ENCODE results near the gene CABP4.
"Not testable (repeated sequence)": the region's sequence is repeated elsewhere in the genome, so short reads cannot be mapped to it uniquely, and the experiment has no call there.

Gene CABP4

DNA sequence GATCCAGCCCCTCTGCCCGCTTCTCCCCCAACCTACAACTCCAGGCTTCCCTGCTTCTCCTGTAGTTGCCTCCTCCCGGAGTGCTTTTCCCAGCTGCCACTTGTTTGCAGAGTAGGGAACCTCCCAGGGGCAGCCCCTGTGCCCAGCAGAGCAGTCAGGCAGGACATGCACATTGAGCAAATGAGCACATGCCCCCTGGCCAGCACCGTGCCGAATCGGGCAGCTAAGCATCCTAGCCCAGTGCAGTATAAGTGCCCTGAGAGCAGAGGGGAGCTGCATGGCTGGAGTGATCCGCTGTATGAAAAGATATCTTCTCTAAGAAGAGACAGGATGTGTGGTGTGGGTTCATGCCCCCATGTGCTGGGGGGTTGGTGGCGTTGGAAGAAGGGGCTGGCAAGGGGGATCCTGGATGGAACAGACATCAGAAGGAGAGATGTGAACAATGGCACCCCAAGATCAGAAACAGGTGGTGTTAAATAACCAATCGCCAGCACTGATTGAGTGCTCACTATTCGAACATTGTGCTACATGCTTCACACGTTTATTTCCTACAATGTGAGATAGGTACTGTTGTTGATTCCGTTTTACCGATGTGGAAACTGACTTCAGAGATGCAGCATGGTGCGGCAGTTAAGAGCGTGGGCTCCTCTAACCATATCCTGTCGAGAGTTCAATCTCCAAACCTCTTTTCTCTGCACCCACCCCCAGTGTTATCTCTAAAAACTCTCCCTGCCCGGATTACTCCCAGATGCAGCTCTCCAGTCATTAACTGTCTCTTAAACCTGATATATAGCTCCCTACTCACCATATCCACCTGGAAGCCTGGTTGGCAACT lies 28.9 kb downstream of the CABP4 start:
- Histone ChIP-seq H4K8ac (ENCODE audit: low read length) (no peak overlapping the region), H3K4me3 (ENCODE audit: insufficient read depth in 1 of 2, low read depth in 1 of 2, low read length in 2 of 2) (peak overlapping the region in 1 of 2 experiments; percentile 82), H3K4me1 (ENCODE audit: control insufficient read depth, insufficient read depth, low read depth, low read length) (peaks cover 19% of the 10 kb centered on the region), H3K27me3 (ENCODE audit: control insufficient read depth in 1 of 2, insufficient read depth in 1 of 2, low read length in 2 of 2) (no peaks in the 10 kb centered on the region), H3K18ac (ENCODE audit: low read depth in 1 of 2, low read length in 2 of 2) (no peak overlapping the region), H2AK5ac (ENCODE audit: low read length, severe bottlenecking) (no peak overlapping the region), H3K9ac (ENCODE audit: low read length) (no peak overlapping the region), H3K23ac (ENCODE audit: low read length in 2 of 2) (peak overlapping the region in 1 of 2 experiments; percentile 23), H3K79me1 (replicated peaks; ENCODE audit: low read length, poor library complexity, severe bottlenecking) (peaks cover 23% of the 10 kb centered on the region), H2AFZ (ENCODE audit: low read depth, low read length) (no peak overlapping the region), H3K9me3 (ENCODE audit: control insufficient read depth, low read length) (no peaks in the 10 kb centered on the region), H2BK12ac (ENCODE audit: low read length in 2 of 2) (no peak overlapping the region), H3K14ac (ENCODE audit: low read length in 2 of 2) (no peak overlapping the region), H2BK15ac (ENCODE audit: low read depth, poor library complexity, severe bottlenecking) (no peak overlapping the region), H3K4ac (ENCODE audit: low read depth in 1 of 2, low read length in 2 of 2) (no peak overlapping the region), H2BK120ac (ENCODE audit: low read depth, low read length) (no peak overlapping the region), H3K4me2 (ENCODE audit: low read length, poor library complexity, severe bottlenecking) (peak overlapping the region; percentile 66), H3K36me3 (ENCODE audit: control insufficient read depth in 1 of 2, insufficient read depth in 2 of 2, low read depth in 1 of 2, low read length in 2 of 2) (peaks cover 15 to 22% of the 10 kb centered on the region in 2 experiments), H2BK5ac (ENCODE audit: low read depth, low read length, poor library complexity, severe bottlenecking) (no peak overlapping the region), H4K91ac (ENCODE audit: low read length) (no peak overlapping the region), H3K27ac (ENCODE audit: low read length, poor library complexity, severe bottlenecking) (no peak overlapping the region)
- DNase-seq, result no peak
- 93% methylated on average over 16 of the region's 16 CpGs for WGBS

DNA sequence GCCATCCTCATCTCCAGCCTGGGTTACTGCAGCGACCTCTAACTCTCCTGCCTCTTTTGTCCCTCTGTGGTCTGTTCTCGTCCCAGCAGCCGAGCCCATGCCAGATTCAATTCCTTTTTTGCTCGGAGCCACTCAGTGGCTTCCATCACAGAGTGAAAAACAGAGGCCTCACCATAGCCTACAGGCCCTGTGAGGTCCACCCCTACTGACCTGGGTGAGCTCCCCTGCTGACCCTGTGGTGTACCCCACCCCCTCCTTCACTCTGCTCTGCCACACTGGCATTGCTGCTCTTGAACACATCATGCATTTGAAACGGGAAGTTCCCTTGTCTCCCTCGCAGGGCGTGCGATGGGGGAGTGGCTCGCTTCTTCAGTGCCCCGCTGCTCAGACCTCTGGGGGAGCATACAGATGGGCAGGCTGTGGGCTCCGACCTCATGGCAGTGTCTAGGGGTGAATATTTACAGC lies 29.7 kb downstream of the CABP4 start:
- no peak overlapping the region for H4K8ac ChIP-seq (ENCODE audit: low read length)
- peaks cover 16 to 30% of the 10 kb centered on the region in 2 experiments for H3K36me3 ChIP-seq (ENCODE audit: control insufficient read depth in 1 of 2, insufficient read depth in 2 of 2, low read depth in 1 of 2, low read length in 2 of 2)
- H3K9me3 ChIP-seq (ENCODE audit: control insufficient read depth, low read length), result no peaks in the 10 kb centered on the region
- no peak for DNase-seq
- no peak overlapping the region for H4K91ac ChIP-seq (ENCODE audit: low read length)
- no peak overlapping the region for H2BK120ac ChIP-seq (ENCODE audit: low read depth, low read length)
- H3K27me3 ChIP-seq (ENCODE audit: control insufficient read depth in 1 of 2, insufficient read depth in 1 of 2, low read length in 2 of 2), result no peaks in the 10 kb centered on the region
- H3K4me1 ChIP-seq (ENCODE audit: control insufficient read depth, insufficient read depth, low read depth, low read length), result peaks cover 19% of the 10 kb centered on the region
- peaks cover 23% of the 10 kb centered on the region for H3K79me1 ChIP-seq (replicated peaks; ENCODE audit: low read length, poor library complexity, severe bottlenecking)
- H2AFZ ChIP-seq (ENCODE audit: low read depth, low read length), result no peak overlapping the region
- H3K4me3 ChIP-seq (ENCODE audit: insufficient read depth in 1 of 2, low read depth in 1 of 2, low read length in 2 of 2), result no peak overlapping the region
- no peak overlapping the region for H3K4me2 ChIP-seq (ENCODE audit: low read length, poor library complexity, severe bottlenecking)
- no peak overlapping the region for H2BK5ac ChIP-seq (ENCODE audit: low read depth, low read length, poor library complexity, severe bottlenecking)
- H2AK5ac ChIP-seq (ENCODE audit: low read length, severe bottlenecking), result no peak overlapping the region
- 94% methylated on average over 11 of the region's 11 CpGs for WGBS
- no peak overlapping the region for H3K23ac ChIP-seq (ENCODE audit: low read length in 2 of 2)
- no peak overlapping the region for H3K4ac ChIP-seq (ENCODE audit: low read depth in 1 of 2, low read length in 2 of 2)
- no peak overlapping the region for H3K14ac ChIP-seq (ENCODE audit: low read length in 2 of 2)
- no peak overlapping the region for H3K27ac ChIP-seq (ENCODE audit: low read length, poor library complexity, severe bottlenecking)
- H2BK12ac ChIP-seq (ENCODE audit: low read length in 2 of 2), result no peak overlapping the region
- no peak overlapping the region for H2BK15ac ChIP-seq (ENCODE audit: low read depth, poor library complexity, severe bottlenecking)
- H3K9ac ChIP-seq (ENCODE audit: low read length), result no peak overlapping the region
- no peak overlapping the region for H3K18ac ChIP-seq (ENCODE audit: low read depth in 1 of 2, low read length in 2 of 2)

DNA sequence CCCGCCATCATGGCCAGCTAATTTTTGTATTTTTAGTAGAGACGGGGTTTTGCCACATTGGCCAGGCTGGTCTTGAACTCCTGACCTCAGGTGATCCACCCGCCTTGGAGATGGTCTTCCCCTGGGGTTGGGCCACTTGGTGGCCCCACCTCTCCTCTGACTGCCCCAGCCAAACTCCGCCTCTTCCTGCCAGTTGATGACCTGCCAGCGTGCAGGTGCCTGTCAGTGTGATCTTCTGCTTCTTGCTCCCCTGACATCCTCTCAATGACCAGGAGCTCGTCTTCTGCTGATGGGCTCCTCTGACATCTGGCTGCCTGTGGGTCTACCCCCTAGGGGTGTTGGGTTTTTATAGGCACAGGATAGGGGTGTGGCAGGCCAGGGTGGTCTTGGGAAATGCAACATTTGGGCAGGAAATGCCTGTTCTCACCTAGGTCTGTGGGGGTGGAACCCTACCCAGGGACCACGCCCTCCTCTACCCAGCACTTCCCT lies 30.8 kb downstream of the CABP4 start:
- not testable (repeated sequence) for H3K14ac ChIP-seq (ENCODE audit: low read length in 2 of 2); H3K9ac ChIP-seq (ENCODE audit: low read length); DNase-seq; H3K27ac ChIP-seq (ENCODE audit: low read length, poor library complexity, severe bottlenecking); H2AK5ac ChIP-seq (ENCODE audit: low read length, severe bottlenecking); H4K91ac ChIP-seq (ENCODE audit: low read length); H2BK120ac ChIP-seq (ENCODE audit: low read depth, low read length); H2BK15ac ChIP-seq (ENCODE audit: low read depth, poor library complexity, severe bottlenecking); H2BK5ac ChIP-seq (ENCODE audit: low read depth, low read length, poor library complexity, severe bottlenecking); H3K4me2 ChIP-seq (ENCODE audit: low read length, poor library complexity, severe bottlenecking); H3K4ac ChIP-seq (ENCODE audit: low read depth in 1 of 2, low read length in 2 of 2); H3K9me3 ChIP-seq (ENCODE audit: control insufficient read depth, low read length); H3K4me3 ChIP-seq (ENCODE audit: insufficient read depth in 1 of 2, low read depth in 1 of 2, low read length in 2 of 2); H3K23ac ChIP-seq (ENCODE audit: low read length in 2 of 2); H2BK12ac ChIP-seq (ENCODE audit: low read length in 2 of 2); H4K8ac ChIP-seq (ENCODE audit: low read length); H2AFZ ChIP-seq (ENCODE audit: low read depth, low read length); H3K27me3 ChIP-seq (ENCODE audit: control insufficient read depth in 1 of 2, insufficient read depth in 1 of 2, low read length in 2 of 2); H3K18ac ChIP-seq (ENCODE audit: low read depth in 1 of 2, low read length in 2 of 2)
- Histone ChIP-seq H3K79me1 (replicated peaks; ENCODE audit: low read length, poor library complexity, severe bottlenecking) (peaks cover 23% of the 10 kb centered on the region), H3K36me3 (ENCODE audit: control insufficient read depth in 1 of 2, insufficient read depth in 2 of 2, low read depth in 1 of 2, low read length in 2 of 2) (peaks cover 25 to 40% of the 10 kb centered on the region in 2 experiments), H3K4me1 (ENCODE audit: control insufficient read depth, insufficient read depth, low read depth, low read length) (peaks cover 29% of the 10 kb centered on the region)
- 96% methylated on average over 5 of the region's 7 CpGs for WGBS

DNA sequence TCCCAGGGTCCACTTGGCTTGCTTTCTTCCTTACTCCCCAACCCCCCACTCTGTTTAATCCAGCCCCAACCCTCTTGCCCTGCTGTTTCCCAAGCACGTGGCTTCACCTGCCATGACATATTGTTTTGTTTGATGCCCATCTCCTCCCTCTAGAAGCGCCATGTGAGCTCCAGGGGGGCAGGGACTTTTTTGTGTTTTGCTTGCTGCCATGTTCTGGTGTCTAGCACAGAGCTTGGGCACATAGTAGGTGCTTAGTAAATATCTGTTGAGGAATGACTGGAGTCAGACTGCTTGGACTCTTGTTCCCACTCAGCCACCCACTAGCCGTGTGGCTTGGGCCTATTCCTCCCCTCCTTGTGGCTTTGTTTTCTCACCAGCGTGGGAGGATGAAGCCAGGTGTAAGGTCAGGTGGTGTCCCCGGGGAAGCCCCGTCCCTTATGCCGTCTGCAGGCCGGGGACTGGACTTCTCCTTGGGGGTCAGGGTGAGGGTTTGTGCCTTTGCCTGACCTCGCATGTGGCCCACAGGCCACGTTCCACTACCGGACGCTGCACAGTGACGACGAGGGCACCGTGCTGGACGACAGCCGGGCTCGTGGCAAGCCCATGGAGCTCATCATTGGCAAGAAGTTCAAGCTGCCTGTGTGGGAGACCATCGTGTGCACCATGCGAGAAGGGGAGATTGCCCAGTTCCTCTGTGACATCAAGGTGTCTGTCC lies 31.5 kb downstream of the CABP4 start:
- no peak overlapping the region for H3K4ac ChIP-seq (ENCODE audit: low read depth in 1 of 2, low read length in 2 of 2)
- H2BK12ac ChIP-seq (ENCODE audit: low read length in 2 of 2), result no peak overlapping the region
- no peak overlapping the region for H2BK120ac ChIP-seq (ENCODE audit: low read depth, low read length)
- no peaks in the 10 kb centered on the region for H3K9me3 ChIP-seq (ENCODE audit: control insufficient read depth, low read length)
- no peak overlapping the region for H3K27ac ChIP-seq (ENCODE audit: low read length, poor library complexity, severe bottlenecking)
- no peak overlapping the region for H4K8ac ChIP-seq (ENCODE audit: low read length)
- H3K18ac ChIP-seq (ENCODE audit: low read depth in 1 of 2, low read length in 2 of 2), result no peak overlapping the region
- peaks cover 23% of the 10 kb centered on the region for H3K79me1 ChIP-seq (replicated peaks; ENCODE audit: low read length, poor library complexity, severe bottlenecking)
- no peak overlapping the region for H3K4me3 ChIP-seq (ENCODE audit: insufficient read depth in 1 of 2, low read depth in 1 of 2, low read length in 2 of 2)
- H4K91ac ChIP-seq (ENCODE audit: low read length), result no peak overlapping the region
- WGBS, result 95% methylated on average over 20 of the region's 20 CpGs
- no peak overlapping the region for H3K9ac ChIP-seq (ENCODE audit: low read length)
- H3K27me3 ChIP-seq (ENCODE audit: control insufficient read depth in 1 of 2, insufficient read depth in 1 of 2, low read length in 2 of 2), result no peaks in the 10 kb centered on the region
- H3K14ac ChIP-seq (ENCODE audit: low read length in 2 of 2), result no peak overlapping the region
- no peak overlapping the region for H3K23ac ChIP-seq (ENCODE audit: low read length in 2 of 2)
- H3K4me1 ChIP-seq (ENCODE audit: control insufficient read depth, insufficient read depth, low read depth, low read length), result peaks cover 29% of the 10 kb centered on the region
- H2AK5ac ChIP-seq (ENCODE audit: low read length, severe bottlenecking), result no peak overlapping the region
- no peak overlapping the region for H2AFZ ChIP-seq (ENCODE audit: low read depth, low read length)
- no peak overlapping the region for H3K4me2 ChIP-seq (ENCODE audit: low read length, poor library complexity, severe bottlenecking)
- H2BK15ac ChIP-seq (ENCODE audit: low read depth, poor library complexity, severe bottlenecking), result no peak overlapping the region
- no peak for DNase-seq
- no peak overlapping the region for H2BK5ac ChIP-seq (ENCODE audit: low read depth, low read length, poor library complexity, severe bottlenecking)
- peaks cover 28 to 47% of the 10 kb centered on the region in 2 experiments for H3K36me3 ChIP-seq (ENCODE audit: control insufficient read depth in 1 of 2, insufficient read depth in 2 of 2, low read depth in 1 of 2, low read length in 2 of 2)

All from mesenchymal stem cell (in vitro differentiated cells and primary cell).